Choroid plexus epithelial cell (primary cell): ENCODE data around the gene ANKRD1.

ENCODE experiments used
- DNase-seq: peaks from one replicate; pipeline ENCODE4 v3.0.0-alpha.2; 2010; ENCODE audit warnings: low read depth
- H3K4me3 ChIP-seq: 2 replicates; pipeline ENCODE4 v1.5.1; 2011; ENCODE audit warnings: low read depth, mild to moderate bottlenecking, control low read depth, low read length, moderate library complexity
- TF ChIP-seq, protein P1 (sequence below): conservative IDR thresholded peaks from 2 replicates; pipeline ENCODE4 v1.5.1; 2011; ENCODE audit warnings: low read depth, mild to moderate bottlenecking, control low read depth, inconsistent platforms, low read length, moderate library complexity

Gene ANKRD1

DNA sequence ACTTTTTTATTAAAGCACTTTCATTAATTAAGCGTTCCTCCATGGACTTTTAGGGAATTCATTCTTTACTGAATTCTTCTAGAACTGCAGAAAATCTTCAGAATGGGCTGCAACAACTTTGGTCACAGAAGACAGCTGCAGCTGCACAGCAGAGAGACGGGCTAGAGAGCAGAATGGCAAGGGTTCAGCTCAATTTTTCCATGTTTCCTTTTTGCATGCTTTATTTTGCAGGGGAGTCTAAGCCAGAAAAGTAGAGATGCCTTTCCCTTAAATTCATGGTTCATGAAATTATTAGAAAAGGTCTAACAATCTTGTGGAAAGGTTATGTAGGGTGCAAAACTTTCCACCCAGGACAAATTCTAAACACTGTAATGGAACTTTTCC, 15.4 kb upstream of the ANKRD1 start:
- TF ChIP-seq, protein P1, sequence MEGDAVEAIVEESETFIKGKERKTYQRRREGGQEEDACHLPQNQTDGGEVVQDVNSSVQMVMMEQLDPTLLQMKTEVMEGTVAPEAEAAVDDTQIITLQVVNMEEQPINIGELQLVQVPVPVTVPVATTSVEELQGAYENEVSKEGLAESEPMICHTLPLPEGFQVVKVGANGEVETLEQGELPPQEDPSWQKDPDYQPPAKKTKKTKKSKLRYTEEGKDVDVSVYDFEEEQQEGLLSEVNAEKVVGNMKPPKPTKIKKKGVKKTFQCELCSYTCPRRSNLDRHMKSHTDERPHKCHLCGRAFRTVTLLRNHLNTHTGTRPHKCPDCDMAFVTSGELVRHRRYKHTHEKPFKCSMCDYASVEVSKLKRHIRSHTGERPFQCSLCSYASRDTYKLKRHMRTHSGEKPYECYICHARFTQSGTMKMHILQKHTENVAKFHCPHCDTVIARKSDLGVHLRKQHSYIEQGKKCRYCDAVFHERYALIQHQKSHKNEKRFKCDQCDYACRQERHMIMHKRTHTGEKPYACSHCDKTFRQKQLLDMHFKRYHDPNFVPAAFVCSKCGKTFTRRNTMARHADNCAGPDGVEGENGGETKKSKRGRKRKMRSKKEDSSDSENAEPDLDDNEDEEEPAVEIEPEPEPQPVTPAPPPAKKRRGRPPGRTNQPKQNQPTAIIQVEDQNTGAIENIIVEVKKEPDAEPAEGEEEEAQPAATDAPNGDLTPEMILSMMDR, result no peak
- no peak overlapping the region for H3K4me3 ChIP-seq
- DNase-seq, result no peak

GRCh38 chr10:90935581-90936275, 14.8 kb upstream of the ANKRD1 start:
- TF ChIP-seq, protein P1, result no peak
- H3K4me3 ChIP-seq, result no peak overlapping the region
- no peak for DNase-seq

- H3K4me3 ChIP-seq, result no peak overlapping the region
- peak; percentile 92 for DNase-seq
- TF ChIP-seq, protein P1, result no peak
Observed at GRCh38 chr10:90930971-90931871, 10.3 kb upstream of the ANKRD1 start.

DNA sequence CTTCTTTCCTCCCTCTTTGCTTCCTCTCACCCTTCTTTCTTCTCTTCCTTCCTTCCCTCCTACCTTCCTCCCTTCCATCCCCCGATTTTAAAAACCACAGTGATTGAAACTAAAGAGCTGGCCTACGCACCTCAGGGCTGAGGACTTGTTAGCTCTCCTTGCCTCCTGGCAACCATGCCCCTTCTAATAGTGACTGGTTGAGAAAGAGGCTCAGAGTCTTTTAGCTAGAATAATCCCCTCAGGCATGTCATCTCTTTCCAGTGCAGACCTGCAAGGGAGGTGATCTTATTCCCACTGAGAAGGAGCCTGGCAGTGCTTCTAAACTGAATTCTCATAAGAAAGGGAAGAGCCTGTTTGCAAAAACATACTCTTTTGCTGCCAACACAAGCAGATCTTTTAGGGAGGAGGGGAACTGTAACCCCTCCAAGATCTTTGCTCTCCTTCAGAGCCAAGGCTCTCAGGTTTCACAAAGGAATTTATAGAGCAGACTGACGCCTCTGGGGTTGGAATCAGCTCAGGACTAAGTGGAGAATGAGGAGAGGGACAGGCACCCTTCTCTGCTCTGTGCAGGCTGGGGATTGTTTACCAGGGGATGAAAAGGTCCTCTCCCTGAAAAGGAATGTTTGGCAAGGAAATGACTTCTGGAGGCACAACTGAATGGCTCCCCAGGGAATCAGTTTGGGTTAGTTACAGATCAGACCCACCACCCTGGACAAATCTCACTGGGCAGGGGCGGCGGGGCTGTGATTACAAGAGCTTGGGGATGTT, 9.4 kb upstream of the ANKRD1 start:
- TF ChIP-seq, protein P1, result no peak
- H3K4me3 ChIP-seq, result no peak overlapping the region
- DNase-seq, result peak; percentile 92

- DNase-seq, result no peak
- H3K4me3 ChIP-seq, result no peak overlapping the region
- TF ChIP-seq, protein P1, result no peak
Observed at GRCh38 chr10:90929179-90929578, 8.3 kb upstream of the ANKRD1 start.

GRCh38 chr10:90927293-90927692, 6.4 kb upstream of the ANKRD1 start:
- H3K4me3 ChIP-seq, result no peak overlapping the region
- TF ChIP-seq, protein P1, result no peak
- DNase-seq, result no peak
